Endodermal cell (in vitro differentiated cells): Measurements from ENCODE around the gene PICK1. TPM values are rescaled to one million over a fixed set of nuclear protein-coding genes. Genes with fewer than 3 reads are reported as not detected.

Source experiments
- DNase-seq: peaks from one replicate; pipeline ENCODE4 v3.0.0-alpha.2; 2017
- H3K27ac ChIP-seq: 2 replicates; pipeline ENCODE4 v1.5.1; 2013; ENCODE audit warnings: mild to moderate bottlenecking, low read depth, low read length, moderate library complexity
- H3K27me3 ChIP-seq: 2 replicates; pipeline ENCODE4 v1.6.1; 2013; ENCODE audit warnings: mild to moderate bottlenecking, low read length, moderate library complexity; ENCODE audit not compliant: insufficient read depth, control insufficient read depth, poor library complexity, severe bottlenecking
- H3K36me3 ChIP-seq: 2 replicates; pipeline ENCODE4 v1.7.0; 2013; ENCODE audit warnings: mild to moderate bottlenecking, low read length, moderate library complexity; ENCODE audit not compliant: control insufficient read depth, insufficient read depth
- H3K4me1 ChIP-seq: one replicate; pipeline ENCODE4 v1.7.0; 2013; ENCODE audit warnings: low read length; ENCODE audit not compliant: control insufficient read depth, insufficient read depth
- H3K4me3 ChIP-seq: 2 replicates; pipeline ENCODE4 v1.5.1; 2013; ENCODE audit warnings: mild to moderate bottlenecking, low read length, moderate library complexity
- H3K9ac ChIP-seq: 2 replicates; pipeline ENCODE4 v1.6.1; 2013; ENCODE audit warnings: mild to moderate bottlenecking, low read length, moderate library complexity; ENCODE audit not compliant: poor library complexity, severe bottlenecking; ENCODE audit errors: extremely low read depth
- H3K9me3 ChIP-seq: 2 replicates; pipeline ENCODE4 v1.6.1; 2013; ENCODE audit warnings: mild to moderate bottlenecking, low read length, moderate library complexity; ENCODE audit not compliant: control insufficient read depth
- H3K27ac Mint-ChIP-seq: 2 replicates; pipeline ENCODE4 v1.8.0; 2020; ENCODE audit warnings: mixed read lengths
- H3K27me3 Mint-ChIP-seq: 2 replicates; pipeline ENCODE4 v1.8.0; 2021; ENCODE audit warnings: mild to moderate bottlenecking, mixed read lengths; ENCODE audit not compliant: insufficient read depth
- H3K36me3 Mint-ChIP-seq: 2 replicates; pipeline ENCODE4 v1.8.0; 2020; ENCODE audit warnings: low read depth, mixed read lengths
- H3K4me1 Mint-ChIP-seq: 2 replicates; pipeline ENCODE4 v1.8.0; 2020; ENCODE audit warnings: mixed read lengths
- H3K4me3 Mint-ChIP-seq: 2 replicates; pipeline ENCODE4 v1.8.0; 2020; ENCODE audit warnings: mild to moderate bottlenecking, moderate library complexity, mixed read lengths
- H3K9me3 Mint-ChIP-seq: 2 replicates; pipeline ENCODE4 v1.8.0; 2020; ENCODE audit warnings: mild to moderate bottlenecking, mixed read lengths
- CTCF ChIP-seq: fragments of 200-600 bp; sonication (generic); conservative IDR thresholded peaks from 2 replicates; pipeline ENCODE4 v1.5.0; 2021; ENCODE audit warnings: antibody characterized with exemption, mild to moderate bottlenecking
- WGBS, 2 experiments: methylation state at CpG; one replicate each; pipeline versions ENCODE4 v1.1.5 to v1.1.7; 2013; ENCODE audit warnings: missing lambda C conversion rate in 2 of 2, mixed read lengths in 1 of 2; ENCODE audit not compliant: insufficient coverage in 1 of 2, insufficient read length in 1 of 2; 5-methylcytosine and 5-hydroxymethylcytosine counted together
- total RNA-seq, 2 donors: library from RNA; stranded (reverse); fragmentation: NEBNext Ultra II Directional in 1 of 2; extraction: Animal tissue kit (Norgen Biotek cat#: 25700) in 1 of 2; gene quantifications; 2 replicates in 1 of 2; 3 replicates in 1 of 2; pipeline ENCODE4 v1.2.1, GENCODE V29; 2021

Gene PICK1
- total RNA-seq, 2 donors from 2014 or later: 42.7 to 54.1 TPM

GRCh38 chr22:38074181-38075104 lies 17.2 kb downstream of the PICK1 start:
- 93 to 96% methylated on average over 35 to 47 of the region's 47 CpGs for WGBS, 2 experiments
- peaks cover 31% of the 10 kb centered on the region for H3K36me3 Mint-ChIP-seq
- H3K4me3 ChIP-seq: no peak overlapping the region
- no peak overlapping the region for H3K9ac ChIP-seq
- TF ChIP-seq CTCF: peak; percentile 76
- no peaks in the 10 kb centered on the region for H3K4me1 Mint-ChIP-seq
- H3K4me1 ChIP-seq: no peaks in the 10 kb centered on the region
- H3K27ac ChIP-seq: no peak overlapping the region
- H3K4me3 Mint-ChIP-seq: no peak overlapping the region
- no peaks in the 10 kb centered on the region for H3K9me3 ChIP-seq
- H3K9me3 Mint-ChIP-seq: no peaks in the 10 kb centered on the region
- H3K27me3 ChIP-seq: no peaks in the 10 kb centered on the region
- peaks cover 5% of the 10 kb centered on the region for H3K27me3 Mint-ChIP-seq
- H3K36me3 ChIP-seq: peaks cover 25% of the 10 kb centered on the region
- peak; percentile 94 for DNase-seq
- peak overlapping the region; percentile 55 for H3K27ac Mint-ChIP-seq

DNA sequence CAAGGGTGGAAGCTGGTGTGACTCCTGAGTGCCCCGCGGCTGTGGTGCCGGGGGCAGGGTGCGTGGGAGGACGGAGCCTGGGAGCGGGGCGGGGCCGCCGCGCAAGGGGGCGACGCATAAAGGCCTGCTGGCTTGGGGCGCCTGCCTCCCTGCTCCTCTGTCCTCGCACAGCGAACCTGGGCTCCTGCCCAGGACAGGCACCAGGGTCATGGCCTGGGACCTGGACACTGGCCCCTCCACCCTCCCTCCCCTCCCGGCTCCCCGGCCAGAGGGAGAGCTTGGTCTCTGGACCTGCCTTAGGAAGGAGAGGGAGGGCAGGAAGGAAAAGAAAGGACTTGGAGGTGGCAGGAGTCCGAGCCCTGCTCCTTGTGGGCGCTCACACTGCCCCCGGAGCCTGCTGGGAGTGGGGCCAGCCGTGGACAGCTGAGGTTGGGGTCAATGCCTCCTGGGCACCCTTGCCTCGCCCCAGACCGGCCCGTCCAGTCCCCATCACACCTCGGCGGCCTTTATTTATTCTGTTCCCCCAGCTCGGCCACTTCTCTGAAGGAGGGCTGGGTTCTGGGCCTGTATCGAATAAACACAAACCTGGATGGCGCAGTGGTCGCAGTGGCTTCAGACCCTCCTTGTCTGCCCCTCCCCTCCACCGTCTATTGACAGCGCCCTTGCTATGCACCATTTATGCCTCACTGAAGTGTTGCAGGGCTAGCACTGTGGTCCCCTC lies 18.1 kb downstream of the PICK1 start:
- Histone ChIP-seq H3K4me1 (no peaks in the 10 kb centered on the region), H3K9me3 (no peaks in the 10 kb centered on the region), H3K36me3 (peaks cover 19% of the 10 kb centered on the region), H3K27me3 (peaks cover 4% of the 10 kb centered on the region), H3K9ac (no peak overlapping the region), H3K27ac (peak overlapping the region; percentile 38), H3K4me3 (no peak overlapping the region)
- TF ChIP-seq CTCF: no peak
- 94 to 95% methylated on average over 17 to 31 of the region's 32 CpGs for WGBS, 2 experiments
- Mint-ChIP-seq H3K9me3 (no peaks in the 10 kb centered on the region), H3K4me3 (no peak overlapping the region), H3K36me3 (peaks cover 25% of the 10 kb centered on the region), H3K27me3 (peaks cover 13% of the 10 kb centered on the region), H3K27ac (no peak overlapping the region), H3K4me1 (no peaks in the 10 kb centered on the region)
- DNase-seq: no peak

DNA sequence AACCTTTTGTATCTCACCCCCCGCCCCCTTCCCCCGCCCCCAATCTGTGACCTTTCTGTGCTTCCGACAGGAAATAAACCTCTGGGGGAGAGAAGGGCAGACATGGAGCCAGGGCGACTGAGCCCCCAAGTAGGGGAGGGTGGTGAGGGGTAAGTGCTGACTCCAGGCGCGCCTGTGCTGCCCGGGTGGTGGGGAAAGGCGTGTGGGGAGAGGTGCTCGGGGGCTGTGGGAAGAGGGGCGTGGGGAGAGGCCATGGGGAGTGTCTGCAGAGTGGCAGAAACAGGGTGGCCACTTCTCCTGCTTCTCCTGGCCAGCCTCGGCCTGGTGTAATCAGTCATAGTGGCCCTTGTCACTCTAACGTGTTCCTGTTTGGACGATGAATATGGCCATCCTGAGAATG lies 18.8 kb downstream of the PICK1 start:
- Histone ChIP-seq H3K27ac (no peak overlapping the region), H3K36me3 (peaks cover 17% of the 10 kb centered on the region), H3K9me3 (no peaks in the 10 kb centered on the region), H3K4me3 (no peak overlapping the region), H3K9ac (no peak overlapping the region), H3K4me1 (no peaks in the 10 kb centered on the region), H3K27me3 (peaks cover 11% of the 10 kb centered on the region)
- no peak overlapping the region for H3K4me3 Mint-ChIP-seq
- peaks cover 23% of the 10 kb centered on the region for H3K36me3 Mint-ChIP-seq
- no peaks in the 10 kb centered on the region for H3K9me3 Mint-ChIP-seq
- DNase-seq: no peak
- H3K4me1 Mint-ChIP-seq: no peaks in the 10 kb centered on the region
- no peak for TF ChIP-seq CTCF
- H3K27ac Mint-ChIP-seq: no peak overlapping the region
- WGBS, 2 experiments: 90 to 93% methylated on average over 9 to 13 of the region's 13 CpGs
- peaks cover 20% of the 10 kb centered on the region for H3K27me3 Mint-ChIP-seq
